ACC112 (cell line): ENCODE data around the gene ALDH16A1.

Experiments used
- H2AFZ ChIP-seq: fragments of 200-600 bp; sonication (generic); one replicate; pipeline ENCODE4 v1.6.0; 2017; ENCODE audit warnings: antibody characterized with exemption, low read length; ENCODE audit not compliant: unreplicated experiment
- H3K27ac ChIP-seq: fragments of 200-600 bp; sonication (generic); 2 replicates; pipeline ENCODE4 v1.5.1; 2014; ENCODE audit warnings: low read depth, mild to moderate bottlenecking, antibody characterized with exemption, low read length, moderate library complexity
- H3K27me3 ChIP-seq: fragments of 200-600 bp; sonication (generic); 2 replicates; pipeline ENCODE4 v1.6.1; 2014; ENCODE audit warnings: mild to moderate bottlenecking, antibody characterized with exemption, low read length, moderate library complexity, mixed read lengths; ENCODE audit not compliant: insufficient read depth
- H3K36me3 ChIP-seq: fragments of 200-600 bp; sonication (generic); 2 replicates; pipeline ENCODE4 v1.6.1; 2016; ENCODE audit warnings: mild to moderate bottlenecking, antibody characterized with exemption, low read length, moderate library complexity, mixed read lengths; ENCODE audit not compliant: insufficient read depth
- H3K4me1 ChIP-seq: fragments of 200-600 bp; sonication (generic); one replicate; pipeline ENCODE4 v1.6.1; 2016; ENCODE audit warnings: low read length, mixed read lengths; ENCODE audit not compliant: insufficient read depth, unreplicated experiment, control insufficient read depth
- H3K4me3 ChIP-seq: fragments of 200-600 bp; sonication (generic); 2 replicates; pipeline ENCODE4 v1.5.1; 2014; ENCODE audit warnings: mild to moderate bottlenecking, low read depth, low read length
- H3K79me2 ChIP-seq: fragments of 200-600 bp; sonication (generic); one replicate; pipeline ENCODE4 v1.6.0; 2016; ENCODE audit warnings: low read length; ENCODE audit not compliant: control insufficient read depth, unreplicated experiment, insufficient read depth

ALDH16A1 gene

DNA sequence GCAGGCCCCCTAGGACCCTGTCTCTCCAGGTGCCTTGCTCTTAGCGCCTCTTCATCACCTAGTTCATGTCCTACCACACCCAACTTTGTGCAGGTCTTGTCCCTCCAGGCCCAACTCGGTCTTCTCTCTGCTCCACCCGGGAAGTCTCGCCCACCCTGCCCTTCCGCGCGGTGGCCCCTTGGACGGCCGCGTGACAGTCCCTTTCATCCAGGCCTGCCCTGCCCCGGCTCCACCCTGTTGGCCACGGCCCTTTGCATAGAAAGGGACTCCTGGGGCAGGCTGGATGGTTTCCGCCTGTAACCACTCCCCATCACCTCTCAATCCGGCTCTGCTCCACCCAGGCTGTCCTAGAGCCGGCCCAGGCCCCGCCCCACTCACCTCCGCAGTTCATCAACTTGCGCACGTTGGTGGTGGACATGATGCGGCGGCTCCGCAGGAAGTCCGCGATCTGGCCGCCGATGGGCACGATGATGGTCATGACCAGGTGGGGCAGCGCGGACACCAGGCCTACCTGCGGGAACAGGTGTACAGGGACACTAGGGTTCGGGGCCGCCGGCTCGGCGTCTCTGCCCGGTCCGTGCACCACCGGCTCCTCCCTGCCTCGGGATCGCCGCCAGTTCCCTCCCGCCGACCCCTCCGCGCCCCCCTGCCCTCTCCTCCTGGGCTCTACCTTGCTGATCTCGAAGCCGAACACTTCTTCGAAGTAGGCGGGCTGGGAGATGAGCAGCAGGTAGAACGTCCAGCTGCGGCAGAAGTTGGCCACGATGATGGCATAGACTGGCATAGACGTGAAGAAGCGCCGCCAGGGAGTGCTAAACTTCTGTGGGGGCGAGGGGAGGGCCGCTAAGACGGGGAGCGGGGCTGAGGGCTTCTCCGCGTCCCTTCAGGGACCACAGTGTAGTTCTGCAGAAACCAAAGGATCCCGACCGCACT lies 20.6 kb upstream of the ALDH16A1 start:
- H3K27me3 ChIP-seq, result peaks cover 23% of the 10 kb centered on the region

DNA sequence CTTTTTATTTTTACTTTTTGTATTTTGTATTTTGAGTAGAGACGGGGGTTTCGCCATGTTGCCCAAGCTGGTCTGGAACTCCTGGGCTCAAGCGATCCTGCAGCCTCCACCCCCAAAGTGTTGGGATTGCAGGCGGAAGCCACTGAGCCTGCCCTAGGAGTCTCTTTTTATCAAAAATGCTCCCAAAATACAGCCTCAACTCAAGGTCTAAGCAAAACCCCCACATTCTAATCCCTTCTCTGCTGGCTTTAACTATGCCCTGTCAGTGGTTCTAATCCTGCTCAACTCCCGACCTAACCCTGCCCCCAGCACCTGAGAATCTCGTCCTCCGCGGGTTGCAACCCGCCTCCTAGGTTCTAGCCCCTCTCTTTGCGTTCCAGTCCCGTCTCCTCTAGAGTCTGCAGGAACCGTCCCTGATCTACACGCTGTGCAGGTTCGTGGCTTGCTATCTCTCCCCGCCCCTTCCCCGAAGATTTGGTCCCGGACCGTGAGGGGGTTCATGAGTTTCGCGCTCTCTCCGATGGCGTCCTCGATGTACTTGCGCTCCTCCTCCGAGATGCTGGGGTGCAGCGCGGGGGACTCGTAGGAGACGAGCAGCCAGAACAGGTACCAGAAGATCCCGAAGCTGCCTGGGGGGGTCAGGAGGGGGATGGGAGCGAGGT lies 19.7 kb upstream of the ALDH16A1 start:
- Histone ChIP-seq H3K36me3 (no peaks in the 10 kb centered on the region), H3K4me3 (no peak overlapping the region), H2AFZ (no peak overlapping the region), H3K4me1 (no peaks in the 10 kb centered on the region), H3K27me3 (peaks cover 23% of the 10 kb centered on the region), H3K27ac (no peak overlapping the region), H3K79me2 (no peaks in the 10 kb centered on the region)

More for the DNA sequence above, 20.6 kb upstream of the ALDH16A1 start:
- H3K36me3 ChIP-seq, result no peaks in the 10 kb centered on the region
- H3K4me3 ChIP-seq, result no peak overlapping the region
- no peak overlapping the region for H2AFZ ChIP-seq
- H3K79me2 ChIP-seq, result no peaks in the 10 kb centered on the region
- no peak overlapping the region for H3K27ac ChIP-seq
- no peaks in the 10 kb centered on the region for H3K4me1 ChIP-seq

DNA sequence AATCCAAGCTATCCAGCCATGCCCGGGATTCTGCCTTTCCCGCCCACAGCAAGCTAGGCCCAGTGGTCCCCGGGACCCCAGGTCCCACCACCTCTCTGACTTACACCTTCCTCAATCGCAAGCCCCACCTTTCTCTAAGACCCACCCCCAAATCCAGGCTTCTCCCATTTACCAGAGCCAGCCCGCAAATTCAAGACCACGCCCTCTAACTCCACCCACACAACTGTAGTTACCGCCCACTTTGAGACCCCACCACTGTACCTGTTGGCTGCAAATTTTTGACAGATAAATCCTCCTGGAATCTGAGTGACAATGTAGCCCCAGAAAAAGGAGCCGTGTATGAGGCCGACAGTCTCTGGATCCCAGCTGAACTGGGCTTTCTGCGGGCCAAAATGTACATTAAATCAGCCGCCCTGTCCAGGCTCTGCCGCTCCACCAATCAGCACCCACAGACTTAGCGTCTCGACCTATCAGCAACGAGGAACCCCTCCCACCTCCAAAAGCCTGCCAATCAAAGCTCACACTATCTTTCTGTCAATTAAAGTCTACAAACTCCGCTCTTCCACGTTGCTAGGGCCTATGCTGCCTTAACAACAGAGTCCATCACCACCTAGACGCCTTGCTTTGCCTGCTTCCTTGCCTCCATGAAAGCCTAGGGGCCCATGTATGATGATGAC lies 18.0 kb upstream of the ALDH16A1 start:
- Histone ChIP-seq H3K79me2 (no peaks in the 10 kb centered on the region), H3K4me3 (no peak overlapping the region), H3K36me3 (no peaks in the 10 kb centered on the region), H3K27me3 (peaks cover 27% of the 10 kb centered on the region), H3K4me1 (no peaks in the 10 kb centered on the region), H3K27ac (no peak overlapping the region), H2AFZ (no peak overlapping the region)

DNA sequence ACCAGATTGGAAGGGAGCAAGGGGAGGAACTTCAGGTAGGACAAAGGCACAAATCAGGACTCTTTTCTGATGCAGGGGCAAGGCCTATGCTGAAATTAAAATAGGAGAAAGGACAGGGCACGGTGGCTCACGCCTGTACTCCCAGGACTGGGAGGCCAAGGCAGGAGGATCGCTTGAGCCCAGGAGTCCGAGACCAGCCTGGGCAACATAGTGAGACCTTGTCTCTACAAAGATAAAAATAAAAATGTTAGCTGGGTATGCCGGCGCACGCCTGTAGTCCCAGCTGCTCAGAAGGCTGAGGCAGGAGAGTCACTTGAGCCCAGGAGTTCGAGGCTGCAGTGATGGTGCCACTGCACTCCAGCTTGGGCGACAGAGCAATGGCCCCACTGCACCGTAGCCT lies 17.4 kb upstream of the ALDH16A1 start:
- H2AFZ ChIP-seq, result no peak overlapping the region
- no peaks in the 10 kb centered on the region for H3K4me1 ChIP-seq
- H3K36me3 ChIP-seq, result no peaks in the 10 kb centered on the region
- no peaks in the 10 kb centered on the region for H3K79me2 ChIP-seq
- no peak overlapping the region for H3K4me3 ChIP-seq
- H3K27ac ChIP-seq, result no peak overlapping the region
- peaks cover 31% of the 10 kb centered on the region for H3K27me3 ChIP-seq

DNA sequence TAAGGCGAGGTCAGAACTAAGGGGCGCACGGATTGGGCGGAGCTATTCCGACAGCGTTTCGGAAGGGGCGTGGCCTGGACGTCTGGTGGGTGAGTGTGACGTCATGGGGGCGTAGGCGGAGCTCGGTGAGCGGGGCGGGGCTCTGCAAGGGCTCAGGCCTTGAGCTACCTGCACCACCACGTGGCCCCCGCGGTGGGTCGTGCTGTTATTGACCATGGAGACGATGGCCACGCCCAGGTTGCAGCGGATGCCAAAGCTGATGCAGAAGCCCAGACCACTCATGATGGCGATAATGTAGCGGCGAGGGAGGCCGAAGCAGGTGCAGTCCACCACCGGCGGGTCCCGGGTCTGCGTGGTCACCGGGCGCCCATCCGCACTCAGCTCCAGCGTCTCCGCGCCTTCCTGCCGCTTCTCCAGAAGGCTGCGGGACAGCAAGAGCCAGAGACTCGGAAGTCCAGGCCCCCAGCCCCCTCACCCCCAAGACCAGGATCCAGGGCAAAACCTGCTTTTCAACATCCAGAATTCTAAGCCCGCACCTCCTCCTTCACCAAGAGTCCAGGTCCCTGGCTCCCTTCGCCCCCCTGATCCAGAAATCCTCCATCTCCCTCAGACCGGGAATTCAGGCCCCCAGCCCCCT lies 16.5 kb upstream of the ALDH16A1 start:
- H3K4me3 ChIP-seq, result no peak overlapping the region
- H3K79me2 ChIP-seq, result no peaks in the 10 kb centered on the region
- peaks cover 37% of the 10 kb centered on the region for H3K27me3 ChIP-seq
- no peak overlapping the region for H3K27ac ChIP-seq
- no peak overlapping the region for H2AFZ ChIP-seq
- no peaks in the 10 kb centered on the region for H3K4me1 ChIP-seq
- no peaks in the 10 kb centered on the region for H3K36me3 ChIP-seq

DNA sequence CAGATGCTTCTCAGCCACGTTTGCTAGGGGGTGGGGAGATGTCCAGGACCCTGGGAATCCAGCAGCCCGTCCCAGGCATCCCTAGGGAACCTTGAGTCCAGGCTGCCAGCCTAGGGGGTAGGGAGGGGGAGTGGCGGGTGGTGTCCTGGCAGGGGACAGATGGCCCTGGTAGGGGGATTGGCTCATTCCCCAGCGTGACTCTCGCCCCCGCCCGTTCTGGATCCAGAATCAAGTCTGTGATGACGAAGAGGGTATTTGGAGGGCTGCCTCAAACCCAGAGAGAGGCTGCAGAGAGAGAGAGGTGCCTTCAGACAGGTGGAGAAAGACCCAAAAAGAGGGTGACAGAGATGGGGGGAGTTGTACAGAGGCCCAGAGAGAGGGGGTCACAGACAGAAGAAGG lies 15.8 kb upstream of the ALDH16A1 start:
- H3K4me1 ChIP-seq, result no peaks in the 10 kb centered on the region
- H3K4me3 ChIP-seq, result no peak overlapping the region
- H3K36me3 ChIP-seq, result no peaks in the 10 kb centered on the region
- peaks cover 44% of the 10 kb centered on the region for H3K27me3 ChIP-seq
- no peaks in the 10 kb centered on the region for H3K79me2 ChIP-seq
- no peak overlapping the region for H3K27ac ChIP-seq
- no peak overlapping the region for H2AFZ ChIP-seq

DNA sequence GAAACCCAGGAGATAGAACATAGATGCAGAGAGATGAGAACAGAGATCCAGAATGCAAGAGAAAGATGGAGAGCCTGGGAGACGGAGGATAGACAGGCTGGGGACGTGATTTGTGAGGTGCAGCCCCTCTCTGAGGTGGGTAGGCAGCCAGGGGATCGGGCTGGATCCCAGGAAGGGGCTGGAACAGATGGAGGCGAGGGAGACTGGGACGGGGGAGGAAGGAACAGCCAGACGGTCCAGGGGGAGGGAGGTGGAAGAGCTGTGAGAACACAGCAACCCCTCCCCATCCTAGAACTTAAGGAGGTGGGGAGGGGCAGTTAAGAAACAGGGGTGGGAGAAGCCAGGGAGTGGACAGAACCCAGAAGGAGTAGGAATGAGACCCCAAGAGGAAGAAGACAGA lies 14.8 kb upstream of the ALDH16A1 start:
- H3K27me3 ChIP-seq, result peaks cover 45% of the 10 kb centered on the region
- no peak overlapping the region for H2AFZ ChIP-seq
- H3K79me2 ChIP-seq, result no peaks in the 10 kb centered on the region
- H3K27ac ChIP-seq, result no peak overlapping the region
- H3K4me1 ChIP-seq, result no peaks in the 10 kb centered on the region
- H3K36me3 ChIP-seq, result no peaks in the 10 kb centered on the region
- H3K4me3 ChIP-seq, result no peak overlapping the region

DNA sequence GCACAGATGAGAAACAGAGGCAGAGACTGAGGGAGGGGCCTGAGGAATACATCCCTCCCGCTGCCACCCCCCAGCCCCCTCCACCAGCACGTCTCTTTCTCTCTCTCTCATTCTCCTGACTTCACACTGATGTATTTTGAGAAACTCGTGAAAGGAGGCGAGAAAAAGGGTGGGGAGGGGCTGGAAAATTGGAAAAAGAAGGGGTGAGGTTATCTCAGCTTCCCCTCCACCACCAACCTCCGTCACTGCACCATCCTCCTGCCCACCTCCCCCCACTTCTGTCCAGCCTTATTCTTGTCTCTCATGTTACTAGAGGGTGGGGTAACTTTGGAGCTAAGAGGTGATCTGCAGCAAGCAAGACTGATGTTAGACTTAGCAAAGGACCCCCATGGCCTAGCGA lies 13.2 kb upstream of the ALDH16A1 start:
- no peak overlapping the region for H2AFZ ChIP-seq
- no peak overlapping the region for H3K4me3 ChIP-seq
- no peaks in the 10 kb centered on the region for H3K4me1 ChIP-seq
- H3K27me3 ChIP-seq, result peaks cover 45% of the 10 kb centered on the region
- no peak overlapping the region for H3K27ac ChIP-seq
- H3K36me3 ChIP-seq, result no peaks in the 10 kb centered on the region
- H3K79me2 ChIP-seq, result no peaks in the 10 kb centered on the region

DNA sequence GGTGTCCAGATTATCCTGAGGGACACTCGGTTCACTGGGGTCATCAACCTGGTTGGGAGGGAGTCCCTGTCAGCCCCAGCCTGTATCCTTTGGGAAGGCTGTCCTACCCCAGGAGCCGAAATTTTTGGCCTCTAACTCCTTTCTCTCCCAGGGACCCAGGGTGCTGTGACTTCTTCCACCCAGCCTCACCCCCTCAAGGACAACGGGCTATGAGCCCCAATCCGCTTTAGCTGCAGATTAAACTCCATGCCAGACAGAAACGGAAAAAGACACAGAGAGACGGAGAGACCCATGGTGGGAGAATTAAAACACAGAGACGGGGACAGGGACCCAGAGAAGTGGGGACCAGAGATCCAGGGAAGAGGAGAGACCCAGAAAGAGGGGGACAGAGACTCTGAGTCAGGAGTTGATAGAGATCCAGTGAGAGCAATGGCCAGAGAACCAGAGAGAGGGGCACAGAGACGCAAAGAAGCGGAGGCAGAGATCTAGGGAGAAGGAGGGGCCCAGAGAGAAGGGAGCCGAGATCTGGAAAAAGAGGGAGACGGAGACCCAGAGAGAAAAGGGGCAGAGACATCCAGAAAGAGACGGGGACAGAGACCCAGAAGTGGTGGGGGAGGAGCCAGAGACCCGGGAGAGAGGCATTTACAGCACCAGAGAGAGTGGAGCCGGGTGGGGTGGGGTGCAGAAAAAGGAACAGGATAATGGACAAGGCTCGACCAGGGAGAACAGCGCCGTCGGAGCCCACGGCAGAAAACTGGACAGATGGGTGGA lies 12.4 kb upstream of the ALDH16A1 start:
- H3K27me3 ChIP-seq, result peaks cover 45% of the 10 kb centered on the region
- H3K79me2 ChIP-seq, result no peaks in the 10 kb centered on the region
- H3K36me3 ChIP-seq, result no peaks in the 10 kb centered on the region
- no peaks in the 10 kb centered on the region for H3K4me1 ChIP-seq
- no peak overlapping the region for H3K27ac ChIP-seq
- no peak overlapping the region for H2AFZ ChIP-seq
- H3K4me3 ChIP-seq, result no peak overlapping the region
